Muscle of back (tissue), 13 donors: Measurements from ENCODE around the gene COL1A1. TPM values are rescaled to one million over a fixed set of nuclear protein-coding genes. Genes with fewer than 3 reads are reported as not detected.

ENCODE experiments used
- DNase-seq, 3 donors: peaks; one replicate each; pipeline versions ENCODE4 v3.0.0 to v3.0.0-alpha.2; 2013
- long read RNA-seq, 9 donors: transcript quantifications; one replicate each; lab custom pipeline, GENCODE V29; 2026
- polyA plus RNA-seq, 10 donors: library from polyadenylated mRNA; unstranded; fragments of 120-200 nt; gene quantifications; one replicate each; pipeline ENCODE4 v1.2.1, GENCODE V29; 2013; ENCODE audit not compliant: insufficient read length in 10 of 10

COL1A1 gene
- polyA plus RNA-seq: 1,000 to 10,000 TPM; 3,506 to 9,520 (median 4,699) TPM
- long read RNA-seq, donor 1, full-length matches to known transcripts: 527 of 3,803 reads
- long read RNA-seq, donor 1, partial matches to known transcripts: 3,214 of 3,803 reads
- long read RNA-seq, donor 1, other reads (novel, unspliced or antisense): 62 of 3,803 reads
- long read RNA-seq, donor 2, full-length matches to known transcripts: 234 of 1,041 reads
- long read RNA-seq, donor 2, partial matches to known transcripts: 788 of 1,041 reads
- long read RNA-seq, donor 2, other reads (novel, unspliced or antisense): 19 of 1,041 reads
- long read RNA-seq, donor 3, partial matches to known transcripts: 16 of 18 reads
- long read RNA-seq, donor 3, other reads (novel, unspliced or antisense): 0 of 18 reads
- long read RNA-seq, donor 4, full-length matches to known transcripts: 393 of 3,442 reads
- long read RNA-seq, donor 4, partial matches to known transcripts: 3,026 of 3,442 reads
- long read RNA-seq, donor 4, other reads (novel, unspliced or antisense): 23 of 3,442 reads
- long read RNA-seq, donor 5, full-length matches to known transcripts: 83 of 6,309 reads
- long read RNA-seq, donor 5, partial matches to known transcripts: 6,175 of 6,309 reads
- long read RNA-seq, donor 5, other reads (novel, unspliced or antisense): 51 of 6,309 reads
- long read RNA-seq, donor 6, full-length matches to known transcripts: 745 of 4,180 reads
- long read RNA-seq, donor 6, partial matches to known transcripts: 3,336 of 4,180 reads
- long read RNA-seq, donor 6, other reads (novel, unspliced or antisense): 99 of 4,180 reads
- long read RNA-seq, donor 7, full-length matches to known transcripts: 442 of 3,199 reads
- long read RNA-seq, donor 7, partial matches to known transcripts: 2,715 of 3,199 reads
- long read RNA-seq, donor 7, other reads (novel, unspliced or antisense): 42 of 3,199 reads
- long read RNA-seq, donor 8, full-length matches to known transcripts: 303 of 2,146 reads
- long read RNA-seq, donor 8, partial matches to known transcripts: 1,827 of 2,146 reads
- long read RNA-seq, donor 8, other reads (novel, unspliced or antisense): 16 of 2,146 reads
- long read RNA-seq, donor 9, full-length matches to known transcripts: 115 of 513 reads
- long read RNA-seq, donor 9, partial matches to known transcripts: 398 of 513 reads
- long read RNA-seq, donor 9, other reads (novel, unspliced or antisense): 0 of 513 reads

DNA sequence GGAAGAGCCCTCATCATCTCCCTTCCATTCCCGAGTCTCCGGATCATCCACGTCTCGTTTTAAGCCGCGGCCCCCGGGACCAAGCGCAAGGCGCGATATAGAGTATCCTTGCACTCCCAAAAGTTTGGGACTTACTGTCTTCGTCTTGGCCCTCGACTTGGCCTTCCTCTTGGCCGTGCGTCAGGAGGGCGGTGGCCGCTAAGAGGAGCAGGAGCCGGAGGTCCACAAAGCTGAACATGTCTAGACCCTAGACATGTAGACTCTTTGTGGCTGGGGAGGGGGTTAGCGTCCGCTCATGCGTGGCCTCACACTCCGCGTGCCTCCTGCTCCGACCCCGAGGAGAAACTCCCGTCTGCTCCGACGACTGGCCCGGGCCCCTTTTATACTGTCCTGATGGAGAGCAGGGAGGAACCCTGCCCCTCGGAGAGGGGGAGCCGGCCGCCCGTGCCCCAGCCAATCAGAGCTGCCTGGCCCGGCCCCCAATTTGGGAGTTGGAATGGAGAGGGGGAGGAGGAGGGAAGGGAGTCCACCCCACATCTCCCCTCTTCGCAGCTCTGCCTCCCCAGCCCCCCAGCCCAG, at the start of gene COL1A1:
Gene COL1A1, minus strand, starts transcription at position 356 of the 579 bp plus-strand sequence. Its CDS starts 118 bp downstream, at position 238.
- peak; percentile 94 to 97 (median 95) for DNase-seq

DNA sequence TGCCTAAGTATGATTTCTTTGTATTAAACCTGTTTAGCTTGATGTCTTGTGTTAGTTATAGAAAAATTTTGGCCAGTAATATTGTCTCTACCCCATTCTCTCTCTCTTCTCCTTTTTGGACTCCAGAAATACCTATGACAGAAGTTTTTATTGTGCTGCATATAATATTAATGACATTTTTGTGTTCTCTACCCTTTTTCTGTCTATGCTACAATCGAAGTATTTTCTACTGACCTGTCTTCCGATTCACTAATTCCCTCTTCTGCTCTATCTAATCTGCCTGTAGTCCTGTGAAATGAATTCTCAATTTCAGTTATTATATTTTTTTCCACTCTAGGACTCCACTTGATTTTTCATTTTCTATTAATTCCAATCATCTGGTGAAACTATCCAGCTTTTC, 46.8 kb upstream of the COL1A1 start:
- DNase-seq: no peak

DNA sequence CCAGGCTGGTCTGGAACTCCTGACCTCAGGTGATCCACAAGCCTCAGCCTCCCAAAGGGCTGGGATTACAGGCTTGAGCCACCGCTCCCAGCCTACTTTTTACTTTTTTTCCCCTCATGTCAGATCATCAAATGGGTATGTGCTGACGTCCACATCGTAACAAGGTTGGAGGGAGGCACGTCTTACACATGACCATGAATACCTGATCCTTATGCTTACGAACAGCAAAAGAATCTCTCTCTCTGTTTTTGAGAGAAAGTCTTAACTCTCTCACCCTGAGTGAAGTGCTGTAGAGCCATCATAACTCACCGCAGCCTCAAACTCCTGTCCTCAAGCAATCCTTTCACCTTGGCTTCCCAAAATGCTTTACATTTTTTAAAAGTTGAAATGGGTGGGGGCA, 43.3 kb upstream of the COL1A1 start:
- DNase-seq: no peak

DNA sequence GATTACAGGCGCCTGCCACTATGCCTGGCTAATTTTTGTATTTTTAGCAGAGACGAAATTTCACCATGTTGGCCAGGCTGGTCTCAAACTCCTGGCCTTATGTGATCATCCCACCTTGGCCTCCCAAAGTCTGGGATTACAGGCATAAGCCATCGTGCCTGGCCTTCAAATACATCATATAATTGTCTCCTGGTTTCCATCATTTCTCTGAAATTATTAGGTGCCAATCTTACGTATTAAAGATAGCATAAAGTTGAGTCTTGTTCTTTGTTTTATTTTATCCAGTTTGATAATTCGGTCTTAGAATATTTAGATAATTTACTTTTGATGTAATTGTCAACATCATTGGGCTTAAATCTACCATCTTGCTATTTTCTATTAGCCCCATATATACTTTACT, 40.0 kb upstream of the COL1A1 start:
- DNase-seq: no peak

DNA sequence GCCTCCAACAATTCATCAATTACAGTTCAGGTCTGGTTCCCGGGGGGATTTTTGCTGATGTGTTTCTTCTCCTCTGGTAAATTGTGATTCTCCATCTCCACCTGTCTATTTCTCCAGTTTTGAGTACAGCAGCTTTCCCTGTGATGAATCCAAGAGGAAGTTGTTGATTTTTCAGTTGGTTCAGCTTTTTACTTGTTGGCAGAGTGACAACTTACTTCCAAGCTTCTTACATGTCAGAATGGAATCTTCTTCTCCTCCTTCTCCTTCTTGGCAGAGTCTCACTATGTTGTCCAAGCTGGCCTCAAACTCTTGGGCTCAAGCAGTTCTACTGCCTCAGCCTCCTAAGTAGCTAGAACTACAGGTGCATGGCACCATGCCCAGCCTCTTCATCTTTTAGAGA, 39.4 kb upstream of the COL1A1 start:
- DNase-seq: peak in 1 of 3 donors; percentile 59

DNA sequence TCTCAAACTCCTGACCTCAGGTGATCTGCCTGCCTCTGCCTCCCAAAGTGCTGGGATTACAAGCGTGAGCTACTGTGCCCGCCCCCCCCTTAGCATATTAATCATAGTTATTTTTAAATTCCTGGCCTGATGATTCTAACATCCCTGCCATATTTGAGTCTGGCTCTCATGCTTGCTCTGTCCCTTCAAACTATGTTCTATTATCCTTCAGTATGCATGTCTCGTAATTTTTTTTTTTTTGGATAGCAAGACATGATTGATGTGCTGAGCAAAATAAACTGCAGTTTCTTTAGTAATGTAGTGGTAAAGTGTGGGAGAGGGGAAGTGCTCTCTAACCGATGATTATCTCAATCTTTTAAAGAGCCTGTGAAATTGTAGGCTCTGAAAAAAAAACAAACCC, 38.5 kb upstream of the COL1A1 start:
- DNase-seq: peak in 1 of 3 donors; percentile 45

DNA sequence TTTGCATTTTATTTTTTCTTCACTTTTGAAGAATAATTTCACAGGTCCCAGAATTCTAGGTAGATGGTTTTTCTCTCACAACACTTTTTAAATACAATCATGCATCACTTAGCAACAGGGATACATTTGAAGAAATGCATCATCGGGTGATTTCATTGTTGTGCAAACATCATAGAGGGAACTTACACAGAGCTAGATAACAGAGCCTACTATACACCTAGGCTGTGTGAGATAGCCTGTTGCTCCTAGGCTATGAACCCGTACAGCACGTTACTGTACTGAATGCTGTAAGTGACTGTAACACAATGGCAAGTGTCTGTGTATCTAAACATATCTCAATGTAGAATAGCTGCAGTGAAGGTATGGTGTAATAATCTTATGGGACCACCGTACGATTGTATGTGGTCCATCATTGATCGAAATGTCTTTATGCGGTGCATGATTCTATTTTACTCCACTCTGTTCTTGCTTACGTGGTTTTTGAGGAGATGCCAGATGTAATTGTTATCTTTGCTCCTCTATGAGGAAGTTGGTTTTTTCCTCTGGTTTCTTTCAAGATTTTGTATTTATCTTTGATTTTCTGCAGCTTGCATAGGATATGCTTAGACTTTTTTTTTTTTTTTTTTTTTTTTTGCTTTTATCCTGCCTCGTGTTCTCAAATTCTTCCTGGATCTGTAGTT, 37.3 kb upstream of the COL1A1 start:
- peak in 1 of 3 donors; percentile 49 for DNase-seq

DNA sequence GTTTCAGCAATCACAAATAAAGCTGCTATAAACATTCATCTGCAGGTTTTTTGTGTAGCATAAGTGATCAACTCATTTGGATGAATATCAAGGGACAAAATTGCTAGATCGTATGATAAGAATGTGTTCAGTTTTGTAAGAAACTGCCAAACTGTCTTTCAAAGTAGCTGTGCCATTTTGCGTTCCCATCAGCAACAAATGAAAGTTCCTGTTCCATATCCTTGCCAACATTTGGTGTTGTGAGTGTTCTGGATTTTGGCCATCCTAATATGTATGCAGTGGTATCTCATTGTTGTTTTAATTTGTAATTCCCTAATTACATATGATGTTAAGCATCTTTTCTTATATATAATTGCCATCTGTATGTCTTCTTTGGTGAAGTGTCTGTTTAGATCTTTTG, 36.5 kb upstream of the COL1A1 start:
- DNase-seq: no peak

DNA sequence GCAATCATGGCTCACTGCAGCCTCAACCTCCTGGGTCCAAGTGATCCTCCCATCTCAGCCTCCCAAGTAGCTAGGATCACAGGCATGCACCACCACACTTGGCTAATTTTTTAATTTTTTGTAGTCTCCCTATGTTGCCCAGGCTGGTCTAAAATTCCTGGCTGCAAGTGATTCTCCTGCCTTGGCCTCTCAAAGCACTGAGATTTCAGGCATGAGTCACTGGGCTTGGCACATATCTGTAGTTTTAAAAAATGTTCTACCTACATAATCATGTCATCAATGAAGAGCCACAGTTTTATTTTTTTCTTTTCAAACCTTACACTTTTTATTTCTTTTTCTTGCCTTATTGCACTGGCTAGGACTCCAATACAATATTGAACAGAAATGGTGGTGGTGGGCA, 33.1 kb upstream of the COL1A1 start:
- no peak for DNase-seq

DNA sequence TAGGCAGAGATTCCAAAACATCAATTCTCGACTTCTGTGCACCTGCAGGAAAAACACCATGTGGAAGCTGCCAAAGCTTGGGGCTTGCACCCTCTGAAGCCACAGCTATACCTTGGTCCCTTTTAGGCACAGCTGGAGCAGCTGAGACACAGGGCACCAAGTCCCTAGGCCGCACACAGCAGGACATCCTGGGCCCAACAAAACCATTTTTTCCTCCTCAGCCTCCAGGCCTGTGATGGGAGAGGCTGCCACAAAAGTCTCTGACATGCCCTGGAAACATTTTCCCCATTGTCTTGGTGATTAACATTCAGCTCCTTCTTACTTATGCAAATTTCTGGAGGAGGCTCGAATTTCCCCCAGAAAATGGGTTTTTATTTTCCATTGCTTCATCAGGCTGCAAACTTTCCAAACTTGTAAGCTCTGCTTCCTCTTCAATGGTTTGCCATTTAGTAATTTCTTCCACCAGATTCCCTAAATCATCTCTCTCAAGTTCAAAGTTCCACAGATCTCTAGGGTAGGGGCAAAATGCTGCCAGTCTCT, 24.3 kb upstream of the COL1A1 start:
- no peak for DNase-seq

DNA sequence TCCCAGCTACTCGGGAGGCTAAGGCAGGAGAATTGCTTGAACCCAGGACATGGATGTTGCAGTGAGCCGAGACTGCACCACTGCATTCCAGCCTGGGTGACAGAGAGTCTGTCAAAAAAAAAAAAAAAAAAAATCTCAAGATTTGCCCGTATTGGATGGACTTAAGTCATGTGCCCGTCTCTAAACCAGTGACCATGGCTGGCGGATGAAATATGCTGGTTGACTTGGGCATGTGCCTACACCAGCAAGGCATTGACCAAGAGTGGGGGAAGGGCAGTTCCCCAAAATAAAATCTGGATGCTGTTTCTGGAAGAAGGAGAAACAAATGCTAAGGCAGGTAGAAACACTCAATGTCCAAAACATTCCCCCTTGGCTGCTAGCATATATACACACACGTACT, 21.5 kb upstream of the COL1A1 start:
- no peak for DNase-seq

DNA sequence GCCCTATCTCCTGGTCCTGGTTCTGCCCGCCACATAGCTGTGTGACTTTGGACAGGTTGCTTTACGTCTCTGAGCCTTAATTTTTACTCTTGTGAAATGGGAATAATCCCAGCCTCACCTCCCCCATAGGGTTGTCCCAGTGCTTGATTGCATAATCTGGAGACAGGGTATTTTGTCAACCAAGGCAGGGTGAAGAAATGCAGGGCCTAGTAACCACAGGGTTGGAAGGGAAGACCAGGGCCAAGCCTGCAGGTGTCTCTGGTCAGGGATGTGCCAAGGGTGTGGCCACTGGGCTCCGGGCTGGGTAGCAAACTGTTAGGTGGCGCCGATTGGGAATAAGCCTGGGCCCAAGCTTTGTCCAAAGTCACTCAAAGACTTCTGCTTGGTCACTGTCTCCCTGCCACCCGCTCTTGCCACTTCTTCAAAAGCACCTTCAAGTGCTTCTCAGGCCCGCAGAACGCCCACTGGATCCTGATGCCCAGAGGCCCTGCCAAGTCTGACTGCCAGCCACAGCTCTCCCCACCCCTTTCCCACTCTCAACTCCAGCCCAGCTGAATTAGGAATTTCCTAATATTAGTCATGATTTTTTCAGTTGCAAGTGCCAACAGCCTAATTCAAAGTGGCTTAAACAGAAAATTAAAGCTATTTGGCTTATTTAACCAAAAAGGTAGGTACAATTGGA, 20.6 kb upstream of the COL1A1 start:
- peak in 1 of 3 donors; percentile 69 for DNase-seq

DNA sequence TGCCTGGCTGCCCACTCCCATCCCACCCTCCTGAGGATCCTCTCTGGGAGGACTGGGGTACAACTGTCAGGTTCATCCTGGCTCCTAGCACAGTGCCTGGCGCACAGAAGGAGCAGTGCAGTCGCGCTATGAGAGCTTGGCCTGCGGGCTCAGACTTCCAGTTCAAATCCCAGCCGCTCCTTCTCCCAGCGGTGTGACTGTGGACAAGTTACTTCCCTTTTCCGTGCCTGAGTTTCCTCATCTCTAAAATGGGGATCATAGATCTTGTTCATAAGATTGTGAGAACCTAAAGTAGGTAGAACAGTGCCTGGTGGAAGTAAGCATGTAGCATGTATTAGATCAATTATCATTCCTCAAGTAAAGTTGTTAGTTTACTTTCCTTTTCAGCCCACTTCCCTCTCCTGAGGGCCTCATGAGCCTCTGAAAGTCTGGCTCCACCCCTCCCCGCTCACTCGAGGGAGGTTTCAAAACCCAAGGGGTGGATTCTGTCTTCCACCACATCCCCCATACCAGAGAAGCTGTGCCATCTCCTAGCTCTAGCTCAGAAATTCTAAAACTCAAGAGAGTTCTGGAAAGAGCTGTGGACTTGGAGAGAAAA, 19.9 kb upstream of the COL1A1 start:
- peak in 1 of 3 donors; percentile 36 for DNase-seq

DNA sequence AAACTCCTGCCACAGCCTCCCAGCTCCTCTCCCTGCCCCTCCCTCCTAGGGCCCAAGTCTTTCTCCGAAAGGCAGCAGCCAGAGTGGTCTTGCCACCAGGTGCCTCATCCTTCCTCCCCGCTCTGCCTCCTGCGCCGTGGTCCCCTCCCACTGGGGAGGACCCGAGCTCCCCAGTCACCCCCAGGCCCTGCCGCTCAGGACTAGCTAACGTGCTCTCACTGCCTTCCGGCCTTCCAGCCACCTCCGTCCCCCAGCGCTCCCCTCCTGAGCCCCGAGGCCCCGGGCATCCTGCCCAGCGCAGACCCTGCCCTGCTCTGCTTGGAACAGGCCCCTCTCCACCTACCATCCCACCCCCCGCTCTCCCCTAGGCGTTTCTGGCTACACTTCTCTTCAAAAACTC, 19.4 kb upstream of the COL1A1 start:
- no peak for DNase-seq

DNA sequence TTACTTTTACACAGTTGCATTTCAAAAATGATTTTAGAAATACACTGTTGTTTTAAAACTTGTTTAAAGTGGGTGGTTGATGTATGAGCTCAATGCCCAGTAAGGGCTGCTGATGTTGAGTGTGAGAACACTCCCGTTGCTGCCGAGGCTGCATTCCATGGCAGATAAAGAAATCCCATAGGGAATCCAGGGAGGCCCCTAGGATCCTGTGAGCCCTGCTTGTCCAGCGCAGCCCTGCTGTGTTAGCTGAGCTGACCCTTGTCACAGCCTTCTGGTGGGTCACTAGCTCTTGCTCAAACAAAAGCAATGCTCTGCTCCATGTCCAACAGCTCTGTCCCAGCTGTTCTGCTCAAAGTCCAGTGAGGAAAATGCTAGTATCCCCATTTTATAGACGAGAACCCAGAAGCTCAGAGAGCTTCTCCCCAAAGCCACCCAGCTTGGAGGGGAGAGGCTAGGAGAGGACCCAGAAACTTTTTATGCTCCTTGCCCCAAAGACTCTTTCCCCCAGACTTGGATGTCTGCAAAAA, 18.6 kb upstream of the COL1A1 start:
- peak in 1 of 3 donors; percentile 72 for DNase-seq

DNA sequence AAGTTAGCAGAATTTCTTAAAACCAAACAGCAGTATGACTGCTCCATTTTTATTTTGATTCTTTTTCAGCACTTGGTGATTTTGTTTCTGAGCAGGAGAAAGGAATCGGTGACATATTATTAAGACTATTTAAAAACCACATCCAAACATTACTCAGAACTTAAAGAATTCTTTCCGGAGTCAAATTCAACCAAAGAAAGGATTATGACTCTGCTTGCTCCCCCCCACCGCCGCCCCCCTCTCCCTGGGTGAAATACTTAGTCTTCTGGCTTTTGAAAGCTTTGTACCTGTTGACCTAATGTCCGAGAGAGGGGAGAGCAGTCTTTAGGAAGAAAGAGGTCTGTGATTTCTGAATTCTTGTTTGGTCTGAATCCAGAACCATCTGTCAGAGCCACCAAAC, 17.9 kb upstream of the COL1A1 start:
- DNase-seq: peak in 2 of 3 donors; percentile 85 to 86

DNA sequence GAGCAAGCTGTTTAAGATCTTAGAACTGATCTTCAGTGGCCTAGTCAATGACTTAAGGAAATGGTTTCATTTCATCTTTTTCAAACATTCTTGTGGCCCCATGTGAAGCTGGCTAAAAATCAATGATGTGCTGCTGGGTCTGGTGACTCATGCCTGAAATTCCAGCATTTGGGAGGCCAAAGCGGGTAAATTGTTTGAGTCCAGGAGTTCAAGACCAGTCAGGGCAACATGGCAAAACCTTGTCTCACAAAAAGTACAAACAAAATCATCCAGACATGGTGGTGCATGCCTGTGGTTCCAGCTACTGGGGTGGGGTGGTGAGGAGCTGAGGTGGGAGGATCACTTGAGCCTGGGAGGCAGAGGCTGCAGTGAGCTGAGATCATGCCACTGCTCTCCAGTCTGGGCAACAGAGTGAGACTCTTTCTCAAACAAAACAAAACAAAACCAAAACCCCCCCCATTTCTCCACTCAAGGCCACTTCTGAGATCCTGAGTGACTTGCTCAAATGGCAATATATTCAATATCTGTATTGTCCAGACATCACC, 17.4 kb upstream of the COL1A1 start:
- peak in 2 of 3 donors; percentile 66 to 92 for DNase-seq

DNA sequence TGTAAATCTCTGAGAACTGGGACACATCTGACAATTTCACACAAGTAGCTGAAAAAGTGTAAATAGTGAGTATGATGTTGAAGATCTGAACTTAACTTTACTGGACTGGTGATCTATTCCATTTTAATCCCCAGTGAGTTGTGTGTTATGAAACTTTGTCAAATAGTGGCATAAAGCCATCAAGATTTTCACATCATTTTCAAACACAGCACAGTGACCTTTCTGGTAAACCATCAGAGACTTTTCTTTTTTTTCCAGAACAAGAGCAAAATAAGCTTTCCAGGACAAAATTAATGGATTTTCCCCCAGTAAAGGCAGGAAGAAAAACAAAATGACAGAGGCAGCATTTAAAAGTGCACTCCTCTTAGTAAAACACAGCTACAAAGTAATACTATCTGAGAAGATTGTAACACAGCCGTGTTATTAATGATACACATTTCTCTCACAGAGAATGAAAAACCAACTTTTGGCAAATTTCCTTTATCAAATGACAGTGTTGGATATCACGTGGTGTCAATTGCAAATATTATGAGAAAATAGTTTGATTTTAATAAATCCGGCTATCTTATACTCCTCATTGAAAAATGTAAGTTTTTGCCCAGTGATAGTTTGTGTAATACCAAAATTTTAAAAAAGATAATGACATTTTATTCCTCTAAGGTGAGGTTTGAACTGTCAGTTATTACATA, 16.8 kb upstream of the COL1A1 start:
- DNase-seq: peak in 1 of 3 donors; percentile 80
